CD4-positive, alpha-beta T cell (primary cell): ENCODE results near the gene BANP. TPM values are rescaled to one million over a fixed set of nuclear protein-coding genes. Genes with fewer than 3 reads are reported as not detected.
"Not testable (repeated sequence)": the region's sequence is repeated elsewhere in the genome, so short reads cannot be mapped to it uniquely, and the experiment has no call there.

Experiments
- ATAC-seq: fragments of 200-7000 bp; cut with Tn5 transposase; one replicate; pipeline ENCODE4 v1.10.0; 2022; ENCODE audit warnings: mild to moderate bottlenecking; ENCODE audit not compliant: poor library complexity
- CTCF ChIA-PET: fragments of 350-600 bp; sonication (Branson Sonifier 250); formaldehyde crosslinking; loops from one replicate; lab custom pipeline; 2021; ENCODE audit warnings: antibody characterized with exemption, inconsistent platforms; lab: Charles Lee
- POLR2A ChIA-PET: fragments of 350-600 bp; sonication (Branson Sonifier 250); formaldehyde crosslinking; loops from one replicate; lab custom pipeline; 2021; ENCODE audit warnings: antibody characterized with exemption, inconsistent platforms; lab: Charles Lee
- DNase-seq, 14 experiments: peaks; one replicate each; pipeline ENCODE4 v3.0.0-alpha.2; 2013 to 2020; ENCODE audit warnings: mixed read lengths in 2 of 14
- H3K27ac ChIP-seq, 2 donors: one replicate each; pipeline versions ENCODE4 v1.5.1 to v1.7.0; 2013; ENCODE audit warnings: low read length in 2 of 2, low read depth in 1 of 2, mild to moderate bottlenecking in 1 of 2
- H3K27me3 ChIP-seq, 2 experiments: 1 replicate in 1 of 2; 2 replicates in 1 of 2; pipeline versions ENCODE4 v1.6.1 to v1.7.0; 2013; ENCODE audit warnings: low read length in 2 of 2, control low read depth in 1 of 2, mild to moderate bottlenecking in 1 of 2, moderate library complexity in 1 of 2; ENCODE audit not compliant: insufficient read depth in 2 of 2, control insufficient read depth in 1 of 2
- H3K36me3 ChIP-seq: one replicate; pipeline ENCODE4 v1.6.1; 2013; ENCODE audit warnings: low read length, control low read depth; ENCODE audit not compliant: insufficient read depth
- H3K4me1 ChIP-seq: one replicate; pipeline ENCODE4 v1.6.1; 2013; ENCODE audit warnings: low read length, control low read depth; ENCODE audit not compliant: insufficient read depth
- H3K4me3 ChIP-seq: one replicate; pipeline ENCODE4 v1.5.1; 2013; ENCODE audit warnings: mild to moderate bottlenecking, low read length, moderate library complexity
- H3K9me3 ChIP-seq, 2 experiments: 1 replicate in 1 of 2; 2 replicates in 1 of 2; pipeline versions ENCODE4 v1.6.1 to v1.7.0; 2013; ENCODE audit warnings: low read length in 2 of 2, mild to moderate bottlenecking in 2 of 2, control low read depth in 1 of 2, moderate library complexity in 1 of 2; ENCODE audit not compliant: control insufficient read depth in 1 of 2, insufficient read depth in 1 of 2
- H3K27ac Mint-ChIP-seq: one replicate; pipeline ENCODE4 v1.8.0; 2020; ENCODE audit warnings: mixed read lengths
- H3K27me3 Mint-ChIP-seq: one replicate; pipeline ENCODE4 v1.8.0; 2021; ENCODE audit warnings: mixed read lengths
- H3K36me3 Mint-ChIP-seq: one replicate; pipeline ENCODE4 v1.8.0; 2021; ENCODE audit warnings: low read depth, mixed read lengths
- H3K4me1 Mint-ChIP-seq: one replicate; pipeline ENCODE4 v1.8.0; 2021; ENCODE audit warnings: low read depth, mixed read lengths
- H3K4me3 Mint-ChIP-seq: one replicate; pipeline ENCODE4 v1.8.0; 2020; ENCODE audit warnings: mild to moderate bottlenecking, mixed read lengths
- H3K9me3 Mint-ChIP-seq: one replicate; pipeline ENCODE4 v1.8.0; 2020; ENCODE audit warnings: mixed read lengths
- CTCF ChIP-seq: fragments of 200-600 bp; IDR thresholded peaks from one replicate; pipeline ENCODE4 v1.8.0; 2022; ENCODE audit warnings: antibody characterized with exemption, mild to moderate bottlenecking
- intact Hi-C, 2 experiments: fragments of 100-400 bp; cut with DNase I in 1 of 2; cut with micrococcal nuclease in 1 of 2; formaldehyde crosslinking; loops; one replicate each; pipeline versions ENCODE4 v1.15.1 to v1.9.0; 2023 to 2025; cut with DNase I, micrococcal nuclease
- total RNA-seq, 174 experiments: library from RNA in 2 of 174; stranded (reverse) in 2 of 174; gene quantifications; one replicate each; pipeline ENCODE4 v1.2.3 and lab custom pipeline; 2021 to 2026

The BANP gene
- total RNA-seq, 2 experiments from 2014 or later: 57.5 to 58.6 TPM

GRCh38 chr16:88098731-88099562 is 147.7 kb downstream of the BANP start:
- ATAC-seq, H3K36me3 ChIP-seq, H3K27me3 ChIP-seq, CTCF ChIA-PET, H3K4me3 ChIP-seq, H3K4me3 Mint-ChIP-seq, H3K9me3 Mint-ChIP-seq, H3K27me3 Mint-ChIP-seq, H3K27ac ChIP-seq, H3K36me3 Mint-ChIP-seq, H3K27ac Mint-ChIP-seq, POLR2A ChIA-PET, H3K4me1 Mint-ChIP-seq, DNase-seq, H3K4me1 ChIP-seq, intact Hi-C loops: not testable (repeated sequence)
- H3K9me3 ChIP-seq: peaks cover 0 to 32% of the 10 kb centered on the region in 2 experiments

GRCh38 chr16:88099563-88099890 is 148.3 kb downstream of the BANP start:
- no peak overlapping the region for H3K27ac Mint-ChIP-seq
- Histone ChIP-seq H3K27ac (no peak overlapping the region), H3K4me3 (no peak overlapping the region), H3K9me3 (peaks cover 0 to 27% of the 10 kb centered on the region in 2 experiments), H3K36me3 (no peaks in the 10 kb centered on the region), H3K27me3 (no peaks in the 10 kb centered on the region), H3K4me1 (no peaks in the 10 kb centered on the region)
- TF ChIP-seq CTCF: no peak
- peaks cover 9% of the 10 kb centered on the region for H3K27me3 Mint-ChIP-seq
- H3K4me3 Mint-ChIP-seq: no peak overlapping the region
- DNase-seq: no peak
- POLR2A ChIA-PET: no interaction called here
- intact Hi-C loops: no loop called here
- ATAC-seq: no peak
- no peaks in the 10 kb centered on the region for H3K36me3 Mint-ChIP-seq
- no peaks in the 10 kb centered on the region for H3K4me1 Mint-ChIP-seq
- H3K9me3 Mint-ChIP-seq: no peaks in the 10 kb centered on the region
- CTCF ChIA-PET: no interaction called here

- H3K4me1 Mint-ChIP-seq, H3K4me1 ChIP-seq, H3K4me3 ChIP-seq, H3K27ac Mint-ChIP-seq, CTCF ChIA-PET, H3K36me3 Mint-ChIP-seq, H3K9me3 Mint-ChIP-seq, intact Hi-C loops, H3K27ac ChIP-seq, H3K36me3 ChIP-seq, ATAC-seq, POLR2A ChIA-PET, H3K27me3 Mint-ChIP-seq, H3K4me3 Mint-ChIP-seq, DNase-seq, H3K27me3 ChIP-seq: not testable (repeated sequence)
- H3K9me3 ChIP-seq: peaks cover 0 to 24% of the 10 kb centered on the region in 2 experiments
These were observed 148.7 kb downstream of the BANP start for GRCh38 chr16:88099956-88100355.

GRCh38 chr16:88100801-88101622 is 149.8 kb downstream of the BANP start:
- H3K36me3 Mint-ChIP-seq: not testable (repeated sequence)

GRCh38 chr16:88101623-88102105 is 150.4 kb downstream of the BANP start:
- H3K36me3 Mint-ChIP-seq, H3K27ac Mint-ChIP-seq, H3K4me3 Mint-ChIP-seq, H3K27me3 ChIP-seq, ATAC-seq, H3K4me1 Mint-ChIP-seq, intact Hi-C loops, H3K27ac ChIP-seq, DNase-seq, CTCF ChIA-PET, H3K4me1 ChIP-seq, H3K27me3 Mint-ChIP-seq, H3K36me3 ChIP-seq, H3K9me3 Mint-ChIP-seq, H3K4me3 ChIP-seq, POLR2A ChIA-PET: not testable (repeated sequence)
- H3K9me3 ChIP-seq: peaks cover 0 to 17% of the 10 kb centered on the region in 2 experiments

More at GRCh38 chr16:88100801-88101622, 149.8 kb downstream of the BANP start:
- H3K27ac Mint-ChIP-seq, H3K9me3 Mint-ChIP-seq, H3K4me1 Mint-ChIP-seq, H3K27me3 Mint-ChIP-seq, intact Hi-C loops, H3K4me3 ChIP-seq, H3K4me1 ChIP-seq, H3K27ac ChIP-seq, CTCF ChIA-PET, H3K27me3 ChIP-seq, H3K4me3 Mint-ChIP-seq, ATAC-seq, POLR2A ChIA-PET, DNase-seq, H3K36me3 ChIP-seq: not testable (repeated sequence)
- peaks cover 0 to 21% of the 10 kb centered on the region in 2 experiments for H3K9me3 ChIP-seq
